DMS79 treated with DMSO at 0.1 percent for 48 hours (cell line): ENCODE results near the gene ANKRD65.
"Not testable (repeated sequence)": the region's sequence is repeated elsewhere in the genome, so short reads cannot be mapped to it uniquely, and the experiment has no call there.

Experiments used
- DNase-seq: peaks from one replicate; lab custom pipeline; 2025; lab: John Stamatoyannopoulos, UW

Gene ANKRD65

DNA sequence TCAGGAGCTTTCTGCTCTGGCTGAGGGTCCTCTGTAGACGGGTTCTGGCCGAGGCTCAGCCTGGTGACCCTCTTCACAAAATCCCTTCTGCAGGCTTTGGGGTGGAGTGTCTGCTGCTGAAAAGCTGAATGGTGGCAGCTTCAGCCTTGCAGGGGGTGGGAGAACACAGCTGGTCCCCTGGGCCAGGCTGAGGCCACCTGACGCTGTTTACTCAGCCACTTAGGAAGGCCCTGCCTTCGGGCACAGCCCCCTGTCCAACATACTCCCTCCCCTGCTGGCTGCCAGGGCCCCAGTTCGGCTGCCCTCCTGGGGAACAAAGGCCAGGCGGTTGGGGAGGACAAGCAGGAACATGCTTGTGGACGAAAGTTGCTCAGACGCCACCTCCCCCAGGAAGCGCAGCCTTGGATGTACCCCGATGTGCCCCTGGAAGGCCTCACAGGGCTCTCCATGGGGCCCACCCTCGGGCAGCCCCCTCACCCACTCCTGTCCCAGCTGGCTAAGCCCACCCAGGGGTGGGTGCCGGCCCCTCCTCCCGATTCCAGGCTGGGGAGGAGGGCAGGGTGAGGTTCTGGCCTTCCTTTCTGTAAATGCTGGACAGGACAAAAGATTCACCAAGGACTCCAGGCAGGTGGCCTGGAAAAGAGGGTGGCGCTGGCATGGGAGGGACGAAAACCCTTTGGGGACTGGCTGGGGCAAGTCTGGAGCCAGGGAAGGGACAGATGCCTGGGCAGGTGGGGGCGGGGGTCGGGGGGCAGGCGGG lies at the start of gene ANKRD65:
Gene ANKRD65, minus strand, starts transcription at position 130 of the 760 bp plus-strand sequence. CDS start 271 bp downstream, outside the sequence.
- peak; percentile 81 for DNase-seq

DNA sequence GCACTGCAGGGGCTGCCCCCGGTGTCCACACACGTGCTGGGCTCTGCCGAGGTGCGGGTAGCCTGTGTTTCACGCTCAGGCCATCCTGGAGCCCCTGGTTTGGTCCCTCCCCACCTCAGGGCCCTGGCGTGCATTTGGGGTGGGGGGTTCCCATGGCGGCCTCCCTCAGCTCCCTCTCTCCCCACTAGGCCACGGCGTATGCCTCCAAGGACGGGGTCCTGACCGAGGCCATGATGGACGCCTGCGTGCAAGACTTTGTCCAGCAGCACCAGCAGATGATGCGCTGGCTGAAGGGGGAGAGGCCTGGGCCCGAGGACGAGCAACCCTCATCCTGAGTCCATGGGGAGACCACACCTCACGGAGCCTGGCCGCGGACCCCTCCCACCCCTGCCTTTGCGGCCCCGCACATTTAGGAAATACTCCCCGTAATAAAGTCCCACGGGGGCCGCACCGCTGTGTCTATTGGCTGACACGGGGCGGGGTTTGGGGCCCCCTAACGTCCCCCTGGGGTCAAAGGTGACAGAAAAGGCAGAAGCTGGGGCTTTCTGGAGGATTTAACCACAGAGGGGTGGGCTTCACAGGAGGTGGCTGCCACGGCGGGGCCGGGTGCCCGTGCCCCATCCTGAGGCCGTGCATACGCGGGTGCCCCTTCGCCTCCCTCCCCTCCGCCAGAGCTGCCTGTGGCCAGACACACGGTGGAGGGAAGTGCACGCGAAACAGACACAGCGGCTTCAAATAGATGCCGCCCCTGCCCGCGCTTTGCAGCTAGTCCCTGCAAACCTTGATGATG lies 47.3 kb upstream of the ANKRD65 start:
- DNase-seq = not testable (repeated sequence)

DNA sequence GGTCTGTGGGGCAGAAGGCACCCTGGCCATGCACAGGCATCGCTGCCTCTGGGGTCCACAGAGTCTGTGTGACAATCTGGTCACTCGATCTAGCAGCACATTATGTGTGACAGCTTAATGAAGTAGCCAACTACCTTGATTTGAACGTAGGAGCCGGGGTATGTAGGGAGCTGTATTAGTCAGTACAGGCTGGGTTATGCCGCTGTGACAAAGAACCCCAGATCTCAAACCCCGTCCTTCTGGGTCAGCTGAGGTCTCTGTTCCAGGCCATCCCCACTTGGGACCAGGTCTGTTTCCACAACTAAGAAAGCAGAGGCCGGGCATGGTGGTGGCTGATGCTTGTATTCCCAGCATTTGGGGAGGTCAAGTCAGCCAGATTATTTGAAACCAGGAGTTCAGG lies 42.2 kb upstream of the ANKRD65 start:
- no peak for DNase-seq

DNA sequence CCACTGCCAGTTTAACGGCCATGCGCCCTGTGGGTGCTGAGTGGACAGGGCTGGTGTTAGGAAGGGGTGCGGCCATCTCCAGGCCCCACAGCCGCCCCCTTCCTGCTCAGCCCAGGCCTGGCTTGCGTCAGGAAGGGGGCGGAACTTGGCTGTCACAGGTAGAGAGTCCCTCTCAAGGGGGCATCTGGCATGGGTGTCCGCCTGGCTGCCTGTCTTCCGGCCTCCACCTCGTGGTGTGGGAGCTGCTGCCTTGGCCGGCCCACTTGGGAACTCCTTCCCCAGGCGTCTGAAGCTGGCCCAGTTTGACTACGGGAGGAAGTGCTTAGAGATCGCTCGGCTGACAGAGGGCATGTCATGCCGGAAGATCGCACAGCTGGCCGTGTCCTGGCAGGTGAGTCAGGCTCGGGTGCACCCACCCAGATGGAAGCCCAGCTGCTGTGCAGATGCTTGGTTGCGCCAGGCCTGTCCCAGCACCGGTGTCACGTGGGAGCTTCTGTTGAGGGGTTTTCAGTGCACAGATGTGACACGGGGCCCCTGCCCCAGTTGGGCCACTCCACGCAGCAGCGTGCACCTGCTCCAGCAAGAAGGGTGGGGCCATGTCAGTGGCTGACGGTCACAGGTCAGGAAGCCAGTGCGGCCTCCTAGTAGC lies 41.4 kb upstream of the ANKRD65 start:
- DNase-seq = peak; percentile 44

DNA sequence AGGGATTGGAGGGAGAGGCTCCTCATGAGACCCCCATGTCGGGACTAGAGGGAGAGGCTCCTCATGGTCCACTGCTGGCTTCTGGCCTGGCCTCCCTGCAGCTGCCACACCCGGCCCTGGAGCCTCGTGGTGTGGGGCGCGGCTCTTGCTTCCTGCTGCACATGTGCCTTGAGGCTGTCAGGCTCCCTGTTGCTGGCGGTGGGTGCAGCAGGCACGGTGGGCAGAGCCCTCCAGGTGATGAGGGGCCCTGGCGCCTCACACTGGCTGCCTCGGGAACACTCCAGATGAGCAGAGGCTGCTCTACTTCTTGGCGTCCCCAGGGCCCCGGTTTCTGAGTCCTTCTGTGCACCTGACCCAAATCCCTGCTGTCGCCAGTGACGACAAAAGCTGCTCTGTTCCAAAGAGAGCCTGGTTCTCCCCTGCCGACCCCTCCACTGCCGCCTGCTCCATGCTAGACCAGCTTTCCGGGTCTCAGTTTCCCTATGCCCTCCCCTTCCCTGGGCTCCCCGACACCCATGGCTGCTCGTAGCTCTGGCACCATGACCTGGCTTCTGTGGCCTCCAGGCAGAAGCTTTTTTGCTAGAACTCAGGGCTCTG lies 40.7 kb upstream of the ANKRD65 start:
- DNase-seq = no peak

DNA sequence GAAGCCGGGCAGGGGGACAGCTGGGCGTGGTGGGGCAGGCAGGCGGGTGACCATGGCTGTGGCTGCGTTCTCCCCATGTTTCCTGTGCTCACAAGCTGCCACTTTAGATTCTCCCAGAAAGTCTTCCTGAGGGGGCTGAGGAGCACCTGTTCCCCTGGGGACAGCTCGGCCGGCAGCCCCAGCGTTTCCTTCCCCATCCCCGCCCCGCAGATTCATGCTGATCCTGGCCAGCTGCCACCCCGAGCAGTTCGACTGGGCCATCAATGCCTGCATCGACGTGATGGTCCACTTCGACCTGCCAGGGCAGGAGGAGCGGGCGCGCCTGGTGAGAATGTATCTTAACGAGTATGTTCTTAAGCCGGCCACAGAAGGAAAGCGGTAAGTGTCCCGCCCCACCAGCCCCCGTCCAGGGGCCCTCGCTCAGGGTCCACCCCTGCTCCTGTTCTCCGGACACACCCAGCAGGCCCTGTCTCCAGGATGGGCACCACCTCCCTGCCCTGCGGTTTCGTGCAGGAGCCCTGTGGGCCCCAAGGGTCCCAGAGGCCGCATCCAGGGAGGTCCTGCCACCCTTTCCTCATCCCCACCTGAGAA lies 39.6 kb upstream of the ANKRD65 start:
- DNase-seq = no peak

DNA sequence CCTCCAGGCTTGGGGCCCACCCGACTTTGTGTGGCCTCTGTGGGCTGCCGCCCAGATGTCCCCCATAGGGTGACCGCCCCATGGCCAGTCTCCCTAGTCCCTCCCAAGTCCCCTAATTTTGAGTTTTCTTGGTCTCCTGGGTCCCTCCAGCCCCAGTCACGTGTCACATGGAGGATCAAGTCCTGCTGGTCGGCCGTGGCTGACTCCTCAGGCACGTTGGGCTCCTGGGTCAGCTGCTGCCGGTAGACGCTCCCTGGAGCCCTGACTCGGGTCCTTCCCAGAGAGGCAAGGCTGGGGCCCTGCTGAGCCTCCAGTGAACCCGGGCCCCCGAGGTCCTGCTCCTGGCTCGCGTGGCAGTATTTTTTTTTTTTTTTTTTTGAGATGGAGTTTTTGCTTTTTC lies 38.6 kb upstream of the ANKRD65 start:
- not testable (repeated sequence) for DNase-seq

DNA sequence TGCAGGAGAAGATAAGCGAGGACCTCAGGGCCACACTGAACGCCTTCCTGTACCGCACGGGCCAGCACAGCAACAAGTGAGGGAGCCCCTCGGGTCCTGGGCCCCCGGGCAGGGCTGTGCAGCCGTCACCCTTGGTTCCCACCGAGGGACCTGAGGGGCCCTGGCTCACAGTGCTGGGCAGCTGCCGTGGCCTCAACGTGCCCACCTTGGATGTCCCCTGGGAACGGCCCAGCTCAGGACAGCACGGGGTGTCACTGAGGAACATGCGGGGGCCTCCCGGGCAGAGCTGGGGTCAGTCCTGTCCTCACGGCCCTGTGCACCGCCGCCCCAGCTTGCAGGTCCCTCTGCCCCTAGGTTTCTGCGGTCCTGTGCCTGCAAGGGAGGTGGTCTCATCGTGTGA lies 38.1 kb upstream of the ANKRD65 start:
- DNase-seq = not testable (repeated sequence)

DNA sequence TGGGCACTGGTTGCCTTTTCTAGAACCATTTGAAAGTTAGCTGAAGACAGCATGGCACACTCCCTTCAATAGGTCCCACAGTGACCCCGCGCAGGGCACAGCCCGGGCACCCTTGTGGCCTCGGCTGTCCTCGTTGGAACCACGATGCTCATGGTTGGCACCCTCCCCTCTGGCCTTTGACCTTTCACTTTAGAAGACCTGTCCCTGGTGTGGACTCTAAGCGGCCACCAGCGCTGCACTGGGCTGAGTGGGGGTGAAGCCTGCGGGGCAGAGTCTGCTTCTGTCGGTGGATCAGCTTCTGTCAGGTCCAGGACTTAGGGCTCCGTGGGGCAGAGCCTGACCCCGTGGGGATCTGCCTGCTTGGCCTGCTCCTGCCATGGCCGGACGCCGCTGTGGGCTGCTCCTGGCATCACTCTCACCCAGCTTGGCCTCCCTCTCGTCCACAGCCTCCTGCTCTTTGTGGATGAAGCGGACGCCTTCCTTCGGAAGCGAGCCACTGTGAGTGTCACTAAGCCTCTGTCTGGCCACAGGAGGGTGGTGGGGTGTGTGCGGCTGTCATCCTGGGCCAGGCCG lies 35.7 kb upstream of the ANKRD65 start:
- not testable (repeated sequence) for DNase-seq

DNA sequence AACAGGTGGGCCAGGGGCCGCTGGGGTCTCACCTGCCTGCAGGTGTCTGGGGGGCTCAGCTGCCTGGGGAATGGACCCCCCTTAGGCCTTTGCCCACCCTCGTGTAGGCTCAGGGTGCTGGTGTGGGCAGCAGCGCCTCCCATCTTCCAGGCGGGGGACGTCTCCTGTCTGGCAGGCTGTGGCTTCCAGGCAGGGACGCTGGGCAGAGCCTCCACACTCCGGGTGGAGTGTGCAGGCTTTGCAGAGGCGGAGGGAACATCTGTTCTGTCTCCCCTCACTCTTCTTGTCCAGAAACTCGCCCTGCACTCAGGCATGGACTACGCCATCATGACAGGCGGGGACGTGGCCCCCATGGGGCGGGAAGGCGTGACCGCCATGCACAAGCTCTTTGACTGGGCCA lies 34.9 kb upstream of the ANKRD65 start:
- DNase-seq = not testable (repeated sequence)

DNA sequence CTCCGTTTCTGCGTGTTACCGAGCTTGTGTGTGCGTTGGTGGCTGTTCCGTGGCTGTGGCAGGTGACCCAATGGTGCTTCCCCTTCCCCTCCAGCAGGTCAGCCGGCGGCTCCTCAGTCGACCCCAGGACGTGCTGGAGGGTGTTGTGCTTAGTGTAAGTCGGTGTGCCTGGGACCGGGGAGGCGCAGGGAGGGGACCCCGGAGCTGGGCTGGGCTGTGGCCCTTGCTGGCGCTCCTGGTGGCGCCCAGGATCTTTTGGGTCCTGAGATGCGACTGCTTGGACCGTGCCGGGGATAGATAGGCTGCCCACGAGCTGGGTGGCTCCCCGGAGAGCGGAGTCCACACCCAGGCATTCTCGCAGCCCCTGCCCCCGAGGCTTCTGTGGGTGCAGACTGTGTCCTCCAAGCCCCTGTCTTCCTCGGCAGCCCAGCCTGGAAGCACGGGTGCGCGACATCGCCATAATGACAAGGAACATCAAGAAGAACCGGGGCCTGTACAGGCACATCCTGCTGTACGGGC lies 34.3 kb upstream of the ANKRD65 start:
- DNase-seq = no peak

DNA sequence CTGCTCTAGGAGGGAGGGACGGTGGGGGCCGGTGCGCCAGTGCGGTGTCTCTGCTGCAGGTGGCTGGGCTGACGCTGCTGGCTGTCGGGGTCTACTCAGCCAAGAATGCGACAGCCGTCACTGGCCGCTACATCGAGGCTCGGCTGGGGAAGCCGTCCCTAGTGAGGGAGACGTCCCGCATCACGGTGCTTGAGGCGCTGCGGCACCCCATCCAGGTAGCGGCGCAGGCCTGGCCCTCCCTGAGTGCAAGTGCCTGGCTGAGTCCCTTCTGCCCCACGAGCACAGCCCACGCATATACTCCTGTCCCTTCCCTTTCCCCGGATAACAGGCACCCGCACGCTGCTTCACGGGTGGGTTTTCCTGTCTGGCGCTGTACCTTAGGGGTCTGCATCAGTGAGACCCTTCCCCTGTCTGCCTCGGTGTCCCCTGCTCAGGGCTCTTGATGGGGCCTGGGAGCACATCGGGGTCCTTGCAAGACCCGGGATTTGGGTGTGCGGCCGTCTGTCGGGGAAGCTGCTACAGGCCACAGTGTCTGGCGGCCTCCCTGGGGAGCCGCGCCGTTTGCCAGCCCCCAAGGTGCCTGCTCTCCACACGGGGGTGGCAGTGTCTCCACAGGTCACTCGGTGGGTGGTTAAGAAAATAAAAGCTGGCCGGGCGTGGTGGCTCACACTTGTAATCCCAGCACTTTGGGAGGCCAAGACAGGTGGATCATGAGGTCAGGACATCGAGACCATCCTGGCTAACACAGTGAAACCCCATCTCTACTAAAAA lies 33.4 kb upstream of the ANKRD65 start:
- not testable (repeated sequence) for DNase-seq

DNA sequence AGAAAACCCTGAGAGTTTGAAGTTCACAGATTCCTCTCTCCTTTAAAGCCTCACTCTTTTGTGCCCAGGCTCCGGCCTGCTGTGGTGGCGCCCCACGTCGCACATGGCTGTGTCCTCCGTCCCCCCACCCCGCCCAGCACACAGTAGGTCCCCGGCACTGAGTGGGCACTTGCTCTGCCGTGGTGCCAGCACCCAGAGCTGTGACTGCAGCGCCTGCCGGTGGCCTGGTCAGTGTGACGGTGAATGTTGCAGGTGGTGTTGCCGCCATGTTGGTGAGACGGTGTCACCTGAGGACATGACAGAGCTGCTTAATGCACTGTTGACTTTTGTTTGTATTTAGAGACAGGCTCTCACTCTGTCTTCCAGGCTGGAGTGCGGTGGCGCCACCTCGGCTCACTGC lies 31.8 kb upstream of the ANKRD65 start:
- no peak for DNase-seq

DNA sequence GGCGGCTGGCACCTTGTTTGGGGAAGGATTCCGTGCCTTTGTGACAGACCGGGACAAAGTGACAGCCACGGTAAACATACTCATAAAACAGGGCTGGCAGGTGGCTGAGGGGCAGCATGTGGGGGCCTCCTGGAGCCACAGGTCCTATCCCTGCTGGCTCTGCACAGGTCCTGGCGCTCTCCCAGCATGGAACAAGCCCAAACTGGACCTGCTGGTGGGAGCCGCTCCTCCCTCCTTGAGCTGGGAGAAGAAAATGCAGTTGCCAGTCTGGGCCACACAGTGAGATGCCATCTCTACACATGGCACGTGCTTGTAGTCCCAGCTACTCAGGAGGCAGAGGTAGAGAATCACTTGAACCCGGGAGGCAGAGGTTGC lies 31.3 kb upstream of the ANKRD65 start:
- DNase-seq = peak; percentile 31

DNA sequence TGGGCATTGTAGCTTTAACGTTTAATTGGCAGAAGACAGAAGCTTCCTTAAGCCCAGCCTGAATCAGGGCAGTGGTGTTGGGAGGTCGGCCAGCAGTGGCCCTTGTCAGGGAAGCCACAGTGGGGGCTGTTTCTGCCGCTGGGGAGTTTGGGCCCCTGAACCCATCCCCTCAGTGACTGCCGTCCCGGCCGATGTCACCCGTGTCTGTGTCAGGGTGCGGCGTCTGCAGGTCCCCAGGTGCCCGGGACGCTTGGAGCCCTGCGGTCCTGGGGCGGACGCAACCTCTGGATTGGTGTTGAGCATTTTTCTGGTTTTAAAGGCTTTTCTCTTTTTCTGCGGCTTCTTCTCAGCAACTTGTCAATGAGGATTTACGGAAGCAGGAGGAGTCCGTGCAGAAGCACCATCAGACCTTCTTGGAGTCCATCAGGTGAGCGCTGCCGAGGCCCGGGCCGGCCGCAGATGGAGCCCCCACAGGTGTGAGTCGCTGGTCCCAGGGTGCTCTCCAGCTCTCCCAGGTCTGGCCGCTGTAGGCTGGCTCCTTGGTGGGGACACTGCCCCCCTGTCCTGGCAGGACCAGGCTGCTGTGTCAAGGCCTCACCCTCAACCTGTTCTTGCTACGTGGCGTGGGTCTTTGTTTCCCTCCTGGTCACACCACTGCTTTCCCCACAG lies 30.8 kb upstream of the ANKRD65 start:
- DNase-seq = no peak

DNA sequence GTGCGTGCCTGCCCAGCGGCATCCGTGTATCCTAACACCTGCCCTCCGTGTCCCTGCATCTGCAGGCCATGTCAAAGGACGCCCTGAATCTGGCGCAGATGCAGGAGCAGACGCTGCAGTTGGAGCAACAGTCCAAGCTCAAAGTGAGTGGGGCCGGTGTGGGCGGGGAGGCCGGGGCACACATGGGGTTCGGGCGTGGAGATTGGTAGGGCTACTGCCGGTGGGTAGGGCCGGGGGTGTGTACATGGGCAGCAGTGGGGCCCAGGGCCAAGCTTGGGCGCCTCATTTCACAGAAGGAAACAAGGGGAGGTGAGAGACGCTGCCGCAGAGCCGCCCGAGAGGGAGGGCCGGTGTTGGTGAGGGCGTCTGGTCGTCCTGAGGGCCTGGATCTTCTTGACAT lies 29.5 kb upstream of the ANKRD65 start:
- not testable (repeated sequence) for DNase-seq

DNA sequence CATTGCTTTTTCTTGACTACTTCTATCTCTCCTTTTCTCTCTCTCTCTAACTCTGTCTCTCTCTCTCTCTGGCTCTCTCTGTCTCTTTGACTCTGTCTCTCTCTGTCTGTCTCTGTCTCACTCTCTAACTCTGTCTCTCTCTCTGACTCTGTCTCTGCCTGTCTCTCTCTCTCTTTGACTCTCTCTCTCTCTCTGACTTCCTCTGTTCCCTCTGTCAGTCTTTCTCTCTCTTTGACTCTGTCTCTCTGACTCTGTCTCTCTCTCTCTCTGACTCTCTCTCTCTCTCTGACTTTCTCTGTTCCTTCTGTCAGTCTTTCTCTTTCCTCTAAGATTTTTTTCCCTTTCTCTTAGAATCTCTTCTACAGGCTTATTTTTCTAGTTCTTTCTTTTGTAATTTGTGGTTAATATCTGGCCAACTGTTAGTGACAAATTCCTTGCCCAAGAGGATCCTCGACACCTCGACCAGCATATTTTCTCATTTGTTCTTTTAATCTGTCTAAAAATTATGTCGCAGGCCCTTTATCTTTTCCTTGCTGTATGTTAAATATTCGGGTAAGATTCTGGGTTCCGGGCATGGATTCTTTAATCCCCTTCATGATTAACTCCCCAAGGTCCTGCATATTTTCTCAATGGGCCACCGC lies 28.1 kb upstream of the ANKRD65 start, which contains the start of gene ATAD3C:
Gene ATAD3C, plus strand, starts transcription at position 591 of the 641 bp plus-strand sequence. CDS start 995 bp downstream, outside the sequence.
- no peak for DNase-seq

DNA sequence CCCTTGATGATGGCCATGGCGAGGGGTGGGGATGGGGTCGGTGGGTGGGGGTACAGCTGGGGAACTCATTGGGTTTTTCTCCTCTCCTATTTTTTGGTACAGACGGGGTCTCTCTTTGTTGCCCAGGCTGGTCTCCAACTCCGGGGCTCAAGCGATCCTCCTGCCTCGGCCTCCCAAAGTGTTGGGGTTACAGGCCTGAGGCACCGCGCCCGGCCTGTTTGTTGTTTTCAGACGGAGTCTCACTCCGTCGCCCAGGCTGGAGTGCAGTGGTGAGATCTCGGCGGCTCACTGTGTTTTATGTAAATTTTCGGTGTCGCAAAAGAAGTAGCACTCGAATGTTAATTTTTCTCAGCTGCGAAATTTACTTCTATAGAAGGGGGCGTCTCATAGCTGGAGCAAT lies 25.6 kb upstream of the ANKRD65 start:
- not testable (repeated sequence) for DNase-seq

DNA sequence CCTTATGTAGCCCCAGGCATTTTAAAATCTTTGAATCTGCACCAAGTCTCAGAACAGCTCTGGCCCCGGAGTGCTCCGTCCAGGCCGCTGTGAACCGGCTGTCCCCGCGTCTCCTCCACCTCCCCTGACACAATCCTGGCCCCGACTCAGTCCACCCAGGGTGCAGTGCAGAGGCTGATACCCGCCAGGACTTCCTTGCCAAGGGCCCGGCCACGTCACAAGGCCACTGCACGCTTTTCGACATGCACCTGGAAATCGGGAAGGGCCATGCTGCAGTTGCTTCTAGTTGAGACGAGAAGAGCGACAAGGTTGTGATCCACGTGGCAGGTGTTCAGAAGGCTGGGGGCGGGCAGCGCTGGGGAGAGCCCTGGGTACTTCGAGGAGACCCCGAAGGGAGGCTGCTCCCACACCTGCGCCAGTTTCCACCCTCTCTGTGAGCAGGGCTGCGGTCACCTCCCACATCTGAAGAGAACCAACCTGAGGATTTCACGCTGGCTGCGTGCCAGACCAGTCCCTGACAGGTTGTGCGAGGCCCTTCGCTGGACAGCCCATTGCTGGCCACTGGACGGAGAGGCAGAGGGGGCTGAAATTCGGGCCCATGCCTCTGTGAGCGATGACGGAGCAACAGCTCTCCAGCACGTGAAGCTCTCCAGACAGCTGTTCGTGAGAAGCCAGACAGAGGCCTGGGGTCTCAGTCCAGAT lies 21.1 kb upstream of the ANKRD65 start:
- no peak for DNase-seq
